ENCODE results near the gene KLHL1.
"Not testable (repeated sequence)": the region's sequence is repeated elsewhere in the genome, so short reads cannot be mapped to it uniquely, and the experiment has no call there.

Gene KLHL1, protein sequence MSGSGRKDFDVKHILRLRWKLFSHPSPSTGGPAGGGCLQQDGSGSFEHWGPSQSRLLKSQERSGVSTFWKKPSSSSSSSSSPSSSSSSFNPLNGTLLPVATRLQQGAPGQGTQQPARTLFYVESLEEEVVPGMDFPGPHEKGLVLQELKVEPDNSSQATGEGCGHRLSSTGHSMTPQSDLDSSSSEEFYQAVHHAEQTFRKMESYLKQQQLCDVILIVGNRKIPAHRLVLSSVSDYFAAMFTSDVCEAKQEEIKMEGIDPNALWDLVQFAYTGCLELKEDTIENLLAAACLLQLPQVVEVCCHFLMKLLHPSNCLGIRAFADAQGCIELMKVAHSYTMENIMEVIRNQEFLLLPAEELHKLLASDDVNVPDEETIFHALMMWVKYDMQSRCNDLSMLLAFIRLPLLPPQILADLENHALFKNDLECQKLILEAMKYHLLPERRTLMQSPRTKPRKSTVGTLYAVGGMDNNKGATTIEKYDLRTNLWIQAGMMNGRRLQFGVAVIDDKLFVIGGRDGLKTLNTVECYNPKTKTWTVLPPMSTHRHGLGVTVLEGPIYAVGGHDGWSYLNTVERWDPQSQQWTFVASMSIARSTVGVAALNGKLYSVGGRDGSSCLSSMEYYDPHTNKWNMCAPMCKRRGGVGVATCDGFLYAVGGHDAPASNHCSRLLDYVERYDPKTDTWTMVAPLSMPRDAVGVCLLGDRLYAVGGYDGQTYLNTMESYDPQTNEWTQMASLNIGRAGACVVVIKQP

GRCh38 chr13:70108356-70109105 lies at the start of gene KLHL1:
Gene KLHL1, minus strand, starts transcription at chr13:70108452. Its CDS starts 753 bp downstream, at chr13:70107699.
- H3K27ac ChIP-seq (ENCODE audit: low read depth, low read length): no peak within 1 kb of the TSS
- no peaks in the 10 kb centered on the region for H3K36me3 ChIP-seq (ENCODE audit: control insufficient read depth in 5 of 5, insufficient read depth in 5 of 5, low read length in 5 of 5)

GRCh38 chr13:70142658-70143057 lies 34.4 kb upstream of the KLHL1 start:
- H3K27me3 ChIP-seq (ENCODE audit: control insufficient read depth in 5 of 5, insufficient read depth in 4 of 5, low read length in 5 of 5): not testable (repeated sequence)

More at GRCh38 chr13:70108356-70109105, at the start of gene KLHL1:
- H3K4me3 ChIP-seq (ENCODE audit: low read depth in 1 of 5, low read length in 5 of 5): no peak within 1 kb of the TSS
- no peaks in the 10 kb centered on the region for H3K4me1 ChIP-seq (ENCODE audit: control insufficient read depth in 5 of 5, insufficient read depth in 5 of 5, low read length in 5 of 5)
- no peak within 1 kb of the TSS for H3K9ac ChIP-seq (ENCODE audit: low read length in 5 of 5)
- peaks cover 4 to 13% (median 12%) of the 10 kb centered on the region in 5 donors for H3K27me3 ChIP-seq (ENCODE audit: control insufficient read depth in 5 of 5, insufficient read depth in 4 of 5, low read length in 5 of 5)
- H3K9me3 ChIP-seq (ENCODE audit: control insufficient read depth in 5 of 5, low read length in 5 of 5): peaks cover 0 to 3% (median 0%) of the 10 kb centered on the region in 5 donors

GRCh38 chr13:70128098-70128497 lies 19.8 kb upstream of the KLHL1 start:
- H3K4me1 ChIP-seq (ENCODE audit: control insufficient read depth in 5 of 5, insufficient read depth in 5 of 5, low read length in 5 of 5): no peaks in the 10 kb centered on the region
- no peaks in the 10 kb centered on the region for H3K27me3 ChIP-seq (ENCODE audit: control insufficient read depth in 5 of 5, insufficient read depth in 4 of 5, low read length in 5 of 5)
- no peaks in the 10 kb centered on the region for H3K9me3 ChIP-seq (ENCODE audit: control insufficient read depth in 5 of 5, low read length in 5 of 5)
- H3K27ac ChIP-seq (ENCODE audit: low read depth, low read length): no peak overlapping the region
- no peak overlapping the region for H3K9ac ChIP-seq (ENCODE audit: low read length in 5 of 5)
- H3K36me3 ChIP-seq (ENCODE audit: control insufficient read depth in 5 of 5, insufficient read depth in 5 of 5, low read length in 5 of 5): no peaks in the 10 kb centered on the region
- H3K4me3 ChIP-seq (ENCODE audit: low read depth in 1 of 5, low read length in 5 of 5): no peak overlapping the region

More at GRCh38 chr13:70142658-70143057, 34.4 kb upstream of the KLHL1 start:
- H3K27ac ChIP-seq (ENCODE audit: low read depth, low read length); H3K36me3 ChIP-seq (ENCODE audit: control insufficient read depth in 5 of 5, insufficient read depth in 5 of 5, low read length in 5 of 5); H3K9me3 ChIP-seq (ENCODE audit: control insufficient read depth in 5 of 5, low read length in 5 of 5); H3K4me1 ChIP-seq (ENCODE audit: control insufficient read depth in 5 of 5, insufficient read depth in 5 of 5, low read length in 5 of 5); H3K4me3 ChIP-seq (ENCODE audit: low read depth in 1 of 5, low read length in 5 of 5); H3K9ac ChIP-seq (ENCODE audit: low read length in 5 of 5): not testable (repeated sequence)

- Histone ChIP-seq H3K9ac (ENCODE audit: low read length in 5 of 5) (no peak overlapping the region), H3K9me3 (ENCODE audit: control insufficient read depth in 5 of 5, low read length in 5 of 5) (no peaks in the 10 kb centered on the region), H3K27me3 (ENCODE audit: control insufficient read depth in 5 of 5, insufficient read depth in 4 of 5, low read length in 5 of 5) (no peaks in the 10 kb centered on the region), H3K36me3 (ENCODE audit: control insufficient read depth in 5 of 5, insufficient read depth in 5 of 5, low read length in 5 of 5) (no peaks in the 10 kb centered on the region), H3K4me1 (ENCODE audit: control insufficient read depth in 5 of 5, insufficient read depth in 5 of 5, low read length in 5 of 5) (no peaks in the 10 kb centered on the region), H3K4me3 (ENCODE audit: low read depth in 1 of 5, low read length in 5 of 5) (no peak overlapping the region), H3K27ac (ENCODE audit: low read depth, low read length) (no peak overlapping the region)
These were observed 17.4 kb upstream of the KLHL1 start for GRCh38 chr13:70125693-70126092.

DNA sequence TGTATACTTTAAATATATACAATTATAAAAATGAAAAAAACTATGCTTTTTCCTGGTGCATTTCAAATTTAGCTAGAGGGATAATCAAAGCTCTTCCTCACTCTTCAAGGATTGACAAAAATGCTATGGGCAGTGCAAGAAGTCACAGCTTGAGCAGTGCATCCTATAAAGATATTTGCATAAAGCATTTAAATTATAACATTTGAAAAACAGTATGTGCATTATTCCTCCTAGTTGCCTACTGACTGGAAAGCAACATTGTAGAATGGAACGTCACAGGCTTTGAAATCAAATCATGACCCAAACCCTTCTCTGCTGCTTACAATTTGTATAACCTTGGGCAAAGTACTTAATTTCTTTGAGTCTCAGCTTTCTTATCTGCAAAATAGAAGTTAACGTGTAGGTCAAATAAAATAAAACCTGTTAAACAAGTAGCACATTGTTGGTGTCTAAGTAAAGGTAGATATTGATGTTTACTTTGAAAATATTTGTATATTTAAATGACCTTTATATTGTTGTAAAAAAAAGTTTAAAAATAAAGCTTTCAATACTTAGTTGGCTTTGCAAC lies 9.2 kb upstream of the KLHL1 start:
- no peak overlapping the region for H3K4me3 ChIP-seq (ENCODE audit: low read depth in 1 of 5, low read length in 5 of 5)

GRCh38 chr13:70107498-70108281 lies 562 bp downstream of the KLHL1 start, which contains the start of gene ATXN8OS:
Gene ATXN8OS, plus strand, starts transcription at chr13:70107826.
- Histone ChIP-seq H3K4me3 (ENCODE audit: low read depth in 1 of 5, low read length in 5 of 5) (no peak within 1 kb of the TSS), H3K27me3 (ENCODE audit: control insufficient read depth in 5 of 5, insufficient read depth in 4 of 5, low read length in 5 of 5) (peaks cover 4 to 13% (median 12%) of the 10 kb centered on the region in 5 donors), H3K9ac (ENCODE audit: low read length in 5 of 5) (no peak within 1 kb of the TSS), H3K4me1 (ENCODE audit: control insufficient read depth in 5 of 5, insufficient read depth in 5 of 5, low read length in 5 of 5) (no peaks in the 10 kb centered on the region), H3K36me3 (ENCODE audit: control insufficient read depth in 5 of 5, insufficient read depth in 5 of 5, low read length in 5 of 5) (no peaks in the 10 kb centered on the region), H3K9me3 (ENCODE audit: control insufficient read depth in 5 of 5, low read length in 5 of 5) (peaks cover 0 to 3% (median 0%) of the 10 kb centered on the region in 5 donors), H3K27ac (ENCODE audit: low read depth, low read length) (no peak within 1 kb of the TSS)

More for the DNA sequence above, 9.2 kb upstream of the KLHL1 start:
- Histone ChIP-seq H3K9me3 (ENCODE audit: control insufficient read depth in 5 of 5, low read length in 5 of 5) (no peaks in the 10 kb centered on the region), H3K27ac (ENCODE audit: low read depth, low read length) (no peak overlapping the region), H3K36me3 (ENCODE audit: control insufficient read depth in 5 of 5, insufficient read depth in 5 of 5, low read length in 5 of 5) (no peaks in the 10 kb centered on the region), H3K27me3 (ENCODE audit: control insufficient read depth in 5 of 5, insufficient read depth in 4 of 5, low read length in 5 of 5) (no peaks in the 10 kb centered on the region), H3K9ac (ENCODE audit: low read length in 5 of 5) (no peak overlapping the region), H3K4me1 (ENCODE audit: control insufficient read depth in 5 of 5, insufficient read depth in 5 of 5, low read length in 5 of 5) (no peaks in the 10 kb centered on the region)

DNA sequence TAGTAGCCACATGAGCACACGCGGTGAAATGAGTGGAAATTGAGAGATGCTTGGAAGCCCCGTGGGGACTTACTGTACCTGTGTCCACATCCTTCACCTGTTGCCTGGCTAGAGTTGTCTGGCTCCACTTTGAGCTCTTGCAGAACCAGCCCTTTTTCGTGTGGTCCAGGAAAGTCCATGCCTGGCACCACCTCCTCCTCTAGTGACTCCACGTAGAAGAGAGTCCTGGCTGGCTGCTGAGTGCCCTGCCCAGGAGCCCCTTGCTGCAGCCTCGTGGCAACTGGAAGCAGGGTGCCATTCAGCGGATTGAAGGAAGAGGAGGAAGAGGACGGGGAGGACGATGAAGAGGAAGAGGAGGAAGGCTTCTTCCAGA lies 1.1 kb downstream of the KLHL1 start:
- Histone ChIP-seq H3K4me1 (ENCODE audit: control insufficient read depth in 5 of 5, insufficient read depth in 5 of 5, low read length in 5 of 5) (no peaks in the 10 kb centered on the region), H3K36me3 (ENCODE audit: control insufficient read depth in 5 of 5, insufficient read depth in 5 of 5, low read length in 5 of 5) (no peaks in the 10 kb centered on the region), H3K9ac (ENCODE audit: low read length in 5 of 5) (no peak overlapping the region), H3K27me3 (ENCODE audit: control insufficient read depth in 5 of 5, insufficient read depth in 4 of 5, low read length in 5 of 5) (peaks cover 4 to 13% (median 12%) of the 10 kb centered on the region in 5 donors), H3K4me3 (ENCODE audit: low read depth in 1 of 5, low read length in 5 of 5) (no peak overlapping the region), H3K27ac (ENCODE audit: low read depth, low read length) (no peak overlapping the region), H3K9me3 (ENCODE audit: control insufficient read depth in 5 of 5, low read length in 5 of 5) (peaks cover 0 to 3% (median 0%) of the 10 kb centered on the region in 5 donors)

- Histone ChIP-seq H3K9me3 (ENCODE audit: control insufficient read depth in 5 of 5, low read length in 5 of 5) (peaks cover 0 to 3% (median 0%) of the 10 kb centered on the region in 5 donors), H3K9ac (ENCODE audit: low read length in 5 of 5) (no peak overlapping the region), H3K27me3 (ENCODE audit: control insufficient read depth in 5 of 5, insufficient read depth in 4 of 5, low read length in 5 of 5) (peaks cover 4 to 13% (median 12%) of the 10 kb centered on the region in 5 donors), H3K4me3 (ENCODE audit: low read depth in 1 of 5, low read length in 5 of 5) (no peak overlapping the region), H3K36me3 (ENCODE audit: control insufficient read depth in 5 of 5, insufficient read depth in 5 of 5, low read length in 5 of 5) (no peaks in the 10 kb centered on the region), H3K27ac (ENCODE audit: low read depth, low read length) (no peak overlapping the region), H3K4me1 (ENCODE audit: control insufficient read depth in 5 of 5, insufficient read depth in 5 of 5, low read length in 5 of 5) (no peaks in the 10 kb centered on the region)
These were observed 3.8 kb downstream of the KLHL1 start for GRCh38 chr13:70104481-70104880.

DNA sequence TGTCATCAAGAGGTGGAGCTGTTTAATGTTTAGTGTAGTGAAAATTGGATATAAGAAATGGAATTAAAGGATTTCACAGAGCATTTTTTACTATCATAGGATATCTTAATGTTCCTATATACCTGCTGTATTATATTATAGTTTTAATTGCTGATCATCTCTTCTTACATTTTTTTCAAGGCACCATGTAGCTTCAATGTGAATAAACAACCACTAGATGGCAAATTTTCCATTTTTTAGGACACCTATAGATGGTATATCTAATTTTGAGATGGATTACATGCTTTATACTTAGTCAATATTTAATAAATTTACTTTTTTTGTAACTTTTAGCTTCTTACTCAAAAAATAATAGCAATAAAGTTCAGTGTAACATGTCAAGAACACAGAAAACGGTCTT lies 9.6 kb downstream of the KLHL1 start:
- no peaks in the 10 kb centered on the region for H3K9me3 ChIP-seq (ENCODE audit: control insufficient read depth in 5 of 5, low read length in 5 of 5)
- no peaks in the 10 kb centered on the region for H3K4me1 ChIP-seq (ENCODE audit: control insufficient read depth in 5 of 5, insufficient read depth in 5 of 5, low read length in 5 of 5)
- no peak overlapping the region for H3K27ac ChIP-seq (ENCODE audit: low read depth, low read length)
- H3K4me3 ChIP-seq (ENCODE audit: low read depth in 1 of 5, low read length in 5 of 5): no peak overlapping the region
- H3K36me3 ChIP-seq (ENCODE audit: control insufficient read depth in 5 of 5, insufficient read depth in 5 of 5, low read length in 5 of 5): no peaks in the 10 kb centered on the region
- H3K9ac ChIP-seq (ENCODE audit: low read length in 5 of 5): no peak overlapping the region
- H3K27me3 ChIP-seq (ENCODE audit: control insufficient read depth in 5 of 5, insufficient read depth in 4 of 5, low read length in 5 of 5): no peaks in the 10 kb centered on the region

Measured in subcutaneous abdominal adipose tissue (tissue), 5 donors.